Fibroblast of pulmonary artery (primary cell): ENCODE results near the gene RIPOR2.

Experiments used
- DNase-seq: peaks from one replicate; pipeline ENCODE4 v3.0.0-alpha.2; 2010; ENCODE audit warnings: low read depth
- H3K4me3 ChIP-seq: replicated peaks from 2 replicates; pipeline ENCODE4 v1.5.1; 2011; ENCODE audit warnings: low read depth, mild to moderate bottlenecking, control low read depth, low read length, moderate library complexity
- CTCF ChIP-seq: IDR thresholded peaks from 2 replicates; pipeline ENCODE4 v1.5.1; 2011; ENCODE audit warnings: mild to moderate bottlenecking, control low read depth, low read length, inconsistent platforms; ENCODE audit errors: missing control alignments

Gene RIPOR2

GRCh38 chr6:24967211-24967610 is 31.5 kb upstream of the RIPOR2 start:
- no peak for DNase-seq
- no peak for TF ChIP-seq CTCF
- H3K4me3 ChIP-seq = no peak overlapping the region

GRCh38 chr6:24966381-24966780 is 30.6 kb upstream of the RIPOR2 start:
- H3K4me3 ChIP-seq = no peak overlapping the region
- TF ChIP-seq CTCF = no peak
- no peak for DNase-seq

GRCh38 chr6:24963887-24964570 is 28.3 kb upstream of the RIPOR2 start:
- H3K4me3 ChIP-seq = no peak overlapping the region
- no peak for TF ChIP-seq CTCF
- DNase-seq = no peak

- no peak for DNase-seq
- H3K4me3 ChIP-seq = no peak overlapping the region
- TF ChIP-seq CTCF = no peak
Measured at GRCh38 chr6:24963339-24963738, 27.6 kb upstream of the RIPOR2 start.

GRCh38 chr6:24961852-24962251 is 26.1 kb upstream of the RIPOR2 start:
- no peak for DNase-seq
- no peak overlapping the region for H3K4me3 ChIP-seq
- no peak for TF ChIP-seq CTCF

GRCh38 chr6:24960991-24961475 is 25.3 kb upstream of the RIPOR2 start:
- TF ChIP-seq CTCF = no peak
- H3K4me3 ChIP-seq = no peak overlapping the region
- no peak for DNase-seq

- no peak overlapping the region for H3K4me3 ChIP-seq
Measured at GRCh38 chr6:24959319-24959718, 23.6 kb upstream of the RIPOR2 start.

More at GRCh38 chr6:24959319-24959718, 23.6 kb upstream of the RIPOR2 start:
- TF ChIP-seq CTCF = no peak
- DNase-seq = no peak
